GM19468 (cell line): ENCODE measurements around the gene AP2A1.
"Not testable (repeated sequence)": the region's sequence is repeated elsewhere in the genome, so short reads cannot be mapped to it uniquely, and the experiment has no call there.

Source experiments
- ATAC-seq: cut with Tn5 transposase; IDR thresholded peaks from one replicate; pipeline ENCODE4 v1.9.1; 2021; ENCODE audit warnings: mild to moderate bottlenecking, moderate library complexity, moderate number of reproducible peaks; ENCODE audit not compliant: unreplicated experiment; ENCODE audit errors: extremely low read depth

AP2A1 gene

DNA sequence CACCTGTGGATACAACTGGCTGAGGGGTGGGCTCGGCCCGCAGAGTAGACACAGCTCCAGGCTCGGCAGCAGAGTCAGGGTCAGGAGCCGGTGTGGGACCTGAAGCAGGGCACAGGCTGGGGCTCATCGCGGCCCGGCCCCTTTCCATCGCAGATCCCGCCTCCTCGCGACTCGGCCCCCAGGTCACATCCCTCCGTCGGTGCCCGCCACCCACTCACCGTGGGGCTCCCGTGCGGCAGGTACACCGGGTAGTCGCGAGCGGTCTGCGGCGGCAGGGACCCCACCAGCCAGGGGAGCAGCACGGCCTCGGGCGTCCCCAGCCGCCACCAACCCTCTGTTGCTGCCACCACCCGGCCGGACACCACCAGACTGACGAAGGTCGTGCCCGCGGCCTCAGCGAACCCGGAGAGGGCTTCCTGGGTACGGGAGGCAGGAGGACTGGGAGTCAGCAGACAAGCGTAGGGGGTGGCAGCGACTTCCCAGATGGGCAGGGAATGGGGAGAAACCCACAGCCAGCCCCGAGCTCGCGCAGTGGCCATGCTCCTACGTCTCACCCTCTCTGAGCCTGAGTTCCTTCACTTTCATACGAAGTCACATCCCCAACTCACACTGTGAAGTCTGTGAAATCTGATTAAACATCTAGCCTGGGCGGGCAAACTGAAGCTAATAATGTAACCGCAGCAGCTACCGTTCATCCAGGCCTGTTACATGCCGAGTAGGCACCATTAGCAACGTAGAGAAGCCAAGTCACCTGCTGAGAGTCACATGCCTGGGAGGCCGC, 42.5 kb downstream of the AP2A1 start:
- ATAC-seq, result no peak

DNA sequence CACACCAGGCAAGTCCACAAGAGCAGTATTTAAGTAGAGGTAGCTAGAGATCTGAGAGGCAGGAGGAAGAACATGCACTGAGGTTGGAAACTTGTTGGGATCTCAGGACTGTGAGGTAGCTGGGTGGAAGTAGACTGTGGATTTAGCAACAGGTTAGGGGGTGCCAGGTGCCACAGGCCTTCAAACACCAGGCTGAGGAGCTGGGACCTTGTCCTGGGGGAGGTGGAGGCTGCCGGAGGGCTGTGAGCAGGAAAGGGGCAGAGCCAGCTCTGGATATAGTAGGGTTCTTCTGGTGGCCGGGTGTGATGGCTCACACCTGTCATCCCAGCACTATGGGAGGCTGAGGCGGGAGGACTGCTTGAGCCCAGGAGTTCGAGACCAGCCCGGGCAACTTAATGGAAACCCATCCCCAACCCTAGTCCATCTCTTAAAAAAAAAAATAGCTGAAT, 43.2 kb downstream of the AP2A1 start:
- ATAC-seq, result no peak

DNA sequence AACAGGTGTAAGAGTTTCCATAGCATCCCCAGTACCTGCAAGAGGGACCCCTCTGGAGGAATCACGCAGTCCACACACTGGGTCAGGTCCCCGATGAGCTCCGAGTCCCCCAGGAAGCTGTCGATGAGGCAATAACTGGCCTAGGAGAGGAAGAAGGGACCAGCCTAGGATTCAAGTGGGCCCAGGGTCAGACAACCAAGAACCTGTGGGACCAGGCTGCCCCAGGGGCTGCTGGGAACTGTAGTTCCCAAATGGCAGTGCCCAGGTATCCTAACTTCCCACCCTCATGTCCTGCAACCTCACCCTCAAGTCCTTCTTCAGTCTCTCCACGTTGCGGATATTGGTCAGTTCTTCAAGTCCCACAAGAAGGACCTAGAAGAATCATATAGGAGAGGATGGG, 44.5 kb downstream of the AP2A1 start:
- no peak for ATAC-seq

DNA sequence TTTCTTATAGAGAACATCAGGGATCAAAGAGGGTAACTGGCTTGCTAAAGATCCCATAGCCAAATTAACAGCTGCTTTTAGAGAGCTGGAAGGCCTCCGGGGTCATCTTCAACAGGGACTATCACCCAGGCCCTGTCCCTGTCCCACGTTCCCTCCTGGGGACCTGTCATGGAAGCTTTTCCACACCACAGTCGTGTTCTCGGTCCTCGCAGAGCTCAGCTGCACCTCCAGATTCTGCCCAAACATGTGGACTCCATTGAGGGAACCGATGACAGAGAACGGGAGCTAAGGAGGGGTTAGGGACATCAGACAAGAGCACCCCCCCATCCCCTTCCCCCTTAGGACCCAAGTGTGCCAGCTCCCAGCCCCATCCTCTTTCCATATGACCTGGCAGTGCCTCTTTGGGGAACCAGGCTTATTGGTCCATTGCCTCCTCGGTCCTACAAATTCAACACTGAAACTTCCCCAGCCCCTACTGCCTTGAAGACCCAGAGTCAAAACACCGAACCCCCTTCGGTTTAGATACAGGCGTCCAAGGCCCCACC, 45.7 kb downstream of the AP2A1 start:
- no peak for ATAC-seq

DNA sequence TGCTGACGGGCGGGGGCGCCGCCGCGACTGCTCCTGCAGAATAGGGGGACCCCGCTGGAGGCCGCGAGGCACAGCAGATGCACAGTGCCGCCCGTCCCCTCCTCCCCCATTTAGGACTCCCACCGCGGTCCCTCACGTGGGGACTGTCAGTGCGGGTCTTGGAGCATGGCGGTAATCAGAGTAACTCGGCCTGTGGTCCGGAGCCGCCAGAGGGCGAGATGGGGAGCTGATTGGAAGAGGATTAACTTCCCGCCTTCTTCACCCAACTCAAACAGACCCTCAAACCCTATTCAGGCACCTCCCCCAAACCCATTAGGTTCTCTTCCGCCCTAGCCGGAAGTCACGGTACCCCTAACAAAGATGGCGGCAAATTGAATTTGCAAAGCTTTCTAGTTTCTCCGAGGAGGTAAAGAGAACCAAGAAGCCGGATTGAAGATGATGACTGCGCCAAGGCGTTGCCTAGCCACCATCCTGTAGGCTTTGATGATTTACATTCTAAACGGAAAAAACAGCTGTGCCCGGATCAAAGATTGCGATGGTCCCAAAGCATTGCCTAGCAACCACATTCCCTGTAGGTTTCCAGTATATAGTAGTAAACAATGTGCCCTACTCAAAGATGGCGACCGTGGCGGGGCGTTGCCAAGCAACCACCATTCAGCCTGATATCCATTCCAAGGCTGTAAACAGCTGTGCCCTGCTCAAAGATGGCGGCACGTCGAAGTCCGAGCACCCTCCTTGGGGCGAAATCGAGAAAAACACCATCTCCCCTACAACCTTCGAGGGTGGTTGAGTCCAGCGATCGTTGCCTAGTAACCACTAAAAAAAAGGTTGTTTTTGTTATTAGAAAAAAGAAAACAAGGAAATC, 46.4 kb downstream of the AP2A1 start, which contains the start of gene FUZ:
Gene FUZ (minus strand): TSS at position 296 of the 865 bp plus-strand sequence. CDS start 186 bp downstream, at position 110.
- no peak for ATAC-seq

DNA sequence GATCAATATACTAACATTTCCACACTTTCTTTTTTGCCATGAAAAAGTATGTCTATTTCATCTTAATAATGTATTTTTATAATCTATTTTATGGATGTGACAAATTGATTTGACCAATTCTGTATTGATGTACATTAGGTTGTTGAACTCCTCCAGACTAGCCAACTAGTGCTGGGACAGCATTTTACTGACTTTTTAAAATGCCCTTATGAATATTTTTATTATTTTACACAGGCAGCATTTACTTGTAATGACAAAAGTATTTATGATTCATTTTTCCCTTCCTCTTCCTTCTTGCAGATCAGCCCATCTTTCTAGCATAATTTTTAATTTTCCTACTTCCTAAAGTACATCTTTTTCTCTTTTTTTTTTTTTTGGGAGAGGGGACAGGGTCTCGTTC, 47.2 kb downstream of the AP2A1 start:
- no peak for ATAC-seq

DNA sequence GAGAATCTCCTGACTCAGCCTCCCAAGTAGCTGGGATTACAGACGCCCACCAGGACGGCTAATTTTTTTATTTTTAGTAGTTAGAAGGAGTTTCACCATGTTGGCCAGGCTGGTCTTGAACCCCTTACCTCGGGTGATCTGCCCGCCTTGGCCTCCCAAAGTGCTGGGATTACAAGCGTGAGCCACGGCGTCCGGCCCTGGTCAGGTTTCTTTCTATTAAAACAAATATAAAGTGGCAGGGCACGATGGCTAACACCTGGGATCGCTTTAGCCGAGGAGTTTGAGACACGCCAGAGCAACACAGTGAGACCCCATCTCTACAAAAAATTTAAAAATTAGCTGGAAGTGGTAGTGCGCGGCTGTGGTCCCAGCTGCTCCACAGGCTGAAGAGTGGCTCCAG, 49.8 kb downstream of the AP2A1 start:
- ATAC-seq, result no peak

DNA sequence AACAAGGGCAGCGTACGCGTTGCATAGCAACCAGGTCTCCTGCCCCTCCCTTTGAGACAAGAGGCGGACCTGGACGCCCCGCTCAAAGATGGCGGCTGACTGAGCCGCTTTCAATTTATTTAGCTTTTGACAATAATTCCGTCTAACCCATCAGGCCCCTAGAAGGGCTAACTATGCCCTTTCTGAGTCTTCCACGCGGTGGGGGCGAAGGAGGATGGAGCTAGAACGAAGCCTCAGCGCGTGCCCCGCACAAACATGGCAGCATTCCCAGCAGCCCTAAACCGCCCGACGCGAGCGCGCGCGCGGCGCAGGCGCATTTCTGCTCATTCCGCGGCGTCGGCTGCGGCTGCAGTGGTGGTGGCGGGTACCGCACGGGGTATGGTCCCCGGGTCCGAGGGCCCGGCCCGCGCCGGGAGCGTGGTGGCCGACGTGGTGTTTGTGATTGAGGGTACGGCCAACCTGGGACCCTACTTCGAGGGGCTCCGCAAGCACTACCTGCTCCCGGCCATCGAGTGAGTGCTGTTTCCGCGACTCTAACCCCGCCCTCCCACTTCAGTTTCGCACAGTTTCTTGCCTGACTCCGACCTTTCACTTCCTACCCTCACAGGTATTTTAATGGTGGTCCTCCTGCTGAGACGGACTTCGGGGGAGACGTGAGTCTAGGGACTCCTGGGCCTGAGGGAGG, 51.3 kb downstream of the AP2A1 start, which contains the start of gene MED25:
Gene MED25 (plus strand): TSS at position 326 of the 685 bp plus-strand sequence. CDS start 53 bp downstream, at position 379.
- peak; percentile 40 for ATAC-seq

DNA sequence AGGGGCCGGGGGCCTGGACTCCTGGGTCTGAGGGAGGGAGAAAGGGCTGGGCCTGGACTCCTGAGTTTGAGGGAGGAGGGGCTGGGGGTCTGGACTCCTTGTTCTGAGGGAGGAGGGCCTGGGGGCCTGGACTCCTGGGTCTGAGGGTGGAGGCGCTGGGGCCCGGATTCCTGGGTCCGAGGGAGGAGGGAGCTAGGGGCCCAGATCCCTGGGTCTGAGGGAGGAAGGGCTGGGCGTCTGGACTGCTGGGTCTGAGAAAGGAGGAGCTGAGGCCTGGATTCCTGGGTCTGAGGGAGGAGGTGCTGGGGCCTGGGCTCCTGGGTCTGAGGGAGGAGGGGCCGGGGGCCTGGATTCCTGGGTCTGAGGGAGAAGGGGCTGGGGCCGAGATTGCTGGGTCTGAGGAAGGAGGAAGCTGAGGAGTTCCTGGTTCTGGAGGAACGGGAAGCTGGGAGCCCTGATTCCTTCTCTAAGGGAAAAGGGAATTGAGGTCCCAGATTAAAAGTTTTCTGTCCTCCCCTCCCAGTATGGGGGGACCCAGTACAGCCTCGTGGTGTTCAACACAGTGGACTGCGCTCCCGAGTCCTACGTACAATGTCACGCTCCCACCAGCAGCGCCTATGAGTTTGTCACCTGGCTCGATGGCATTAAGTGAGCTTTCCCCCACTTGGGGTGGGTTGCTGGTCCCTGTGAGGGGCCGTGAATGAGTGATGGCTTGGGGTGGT, 52.0 kb downstream of the AP2A1 start:
- ATAC-seq, result no peak

DNA sequence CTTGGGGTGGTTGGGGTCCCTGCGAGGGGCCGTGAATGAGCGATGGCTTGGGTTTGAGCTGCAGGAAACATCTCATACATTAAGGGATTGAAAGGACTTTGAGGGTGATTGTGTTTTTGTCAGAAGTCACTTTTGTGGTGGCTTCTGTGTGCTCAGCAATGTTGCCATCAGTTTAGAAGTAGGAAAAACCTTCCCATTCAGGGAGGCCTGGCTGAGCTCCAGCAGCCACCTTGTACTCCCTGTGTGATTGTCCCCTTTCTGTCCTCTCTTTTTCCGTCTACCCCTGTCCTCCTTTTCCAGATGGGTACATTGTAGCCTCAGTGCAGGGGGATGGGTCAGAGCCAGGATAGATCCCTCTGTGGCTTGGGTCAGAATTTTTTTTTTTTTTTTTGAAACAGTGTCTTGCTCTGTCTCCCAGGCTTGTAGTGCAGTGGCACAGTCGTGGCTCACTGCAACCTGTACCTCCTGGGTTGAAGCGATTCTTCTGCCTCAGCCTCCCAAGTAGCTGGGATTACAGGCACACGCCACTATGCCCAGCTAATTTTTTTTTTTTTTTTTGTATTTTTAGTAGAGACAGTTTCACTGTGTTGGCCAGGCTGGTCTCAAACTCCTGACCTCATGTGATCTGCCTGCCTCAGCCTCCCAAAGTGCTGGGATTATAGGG, 52.8 kb downstream of the AP2A1 start:
- ATAC-seq, result not testable (repeated sequence)

DNA sequence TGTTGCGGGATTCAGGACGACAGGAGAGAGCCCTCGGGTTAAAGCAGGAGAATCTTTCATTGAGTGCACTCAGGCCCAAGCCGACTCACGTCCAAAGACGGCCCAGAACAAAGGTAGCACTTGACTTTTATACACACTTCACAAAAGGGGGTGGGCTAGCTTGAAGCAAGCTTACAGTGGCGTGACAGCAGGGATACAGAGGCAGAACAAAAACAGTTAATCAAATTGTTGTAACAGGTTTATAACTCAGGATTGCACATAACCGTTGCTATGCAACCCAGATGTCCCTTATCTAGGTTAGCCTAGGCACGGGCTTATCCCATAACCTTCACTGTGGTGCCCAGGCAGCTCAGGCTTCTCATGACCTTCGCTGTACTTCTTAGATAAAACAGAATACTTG, 53.3 kb downstream of the AP2A1 start:
- ATAC-seq, result no peak

DNA sequence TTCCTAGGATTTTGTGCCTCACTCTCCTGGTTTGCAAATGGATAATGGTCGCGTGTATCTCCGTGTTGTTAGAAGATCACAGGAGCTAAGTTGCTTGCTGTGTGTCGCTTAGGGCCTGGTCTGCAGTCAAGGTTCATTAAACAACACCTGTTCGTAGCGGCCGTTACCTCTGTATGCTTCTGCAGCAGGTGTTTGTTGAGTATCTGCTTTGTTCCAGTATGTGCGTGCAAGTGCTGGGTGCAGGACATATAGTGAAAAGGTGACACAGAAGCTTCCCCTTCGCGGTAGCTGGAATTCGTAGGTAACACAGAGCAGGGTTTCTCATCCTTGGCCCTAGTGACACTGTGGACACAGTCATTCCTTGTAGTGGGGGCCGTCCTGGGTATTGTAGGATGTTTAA, 56.7 kb downstream of the AP2A1 start:
- no peak for ATAC-seq

DNA sequence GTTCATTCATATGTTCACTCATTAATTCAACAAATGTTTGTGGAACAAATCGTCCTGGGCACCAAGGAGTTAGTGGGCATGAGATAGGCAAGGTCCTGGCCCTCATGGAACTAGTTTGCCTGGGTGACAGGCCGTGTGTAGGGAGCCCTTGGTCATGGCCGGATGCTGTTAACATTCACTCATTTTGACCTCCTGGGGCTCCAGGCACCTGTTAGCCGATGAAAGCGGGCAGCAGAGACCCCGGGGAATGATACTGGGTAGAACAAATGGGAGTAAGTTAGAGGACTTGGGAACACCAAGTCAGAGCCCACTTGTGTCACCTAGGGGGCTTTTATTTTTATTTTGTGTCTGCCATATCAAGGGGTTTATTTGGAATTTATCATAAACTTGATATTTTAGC, 57.9 kb downstream of the AP2A1 start:
- no peak for ATAC-seq

DNA sequence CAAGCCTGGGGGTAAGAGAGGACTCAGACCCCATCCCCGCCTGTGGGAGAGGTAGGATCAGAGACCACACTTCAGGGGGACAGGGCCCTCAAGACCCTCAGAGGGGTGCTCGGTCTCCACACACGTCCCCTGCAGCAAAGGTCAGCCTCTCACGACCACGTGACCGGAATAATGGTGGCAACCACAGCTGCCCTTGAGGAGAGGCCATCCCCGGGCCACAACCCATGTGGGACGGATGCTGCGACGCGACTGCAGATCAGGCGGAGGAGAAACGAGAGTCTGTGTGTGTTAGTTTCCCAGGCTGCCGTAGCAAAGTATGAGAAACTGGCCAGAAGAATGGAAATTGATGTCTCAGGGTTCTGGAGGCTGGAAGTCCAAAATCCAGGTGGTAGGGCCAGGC, 60.2 kb downstream of the AP2A1 start:
- ATAC-seq, result no peak

DNA sequence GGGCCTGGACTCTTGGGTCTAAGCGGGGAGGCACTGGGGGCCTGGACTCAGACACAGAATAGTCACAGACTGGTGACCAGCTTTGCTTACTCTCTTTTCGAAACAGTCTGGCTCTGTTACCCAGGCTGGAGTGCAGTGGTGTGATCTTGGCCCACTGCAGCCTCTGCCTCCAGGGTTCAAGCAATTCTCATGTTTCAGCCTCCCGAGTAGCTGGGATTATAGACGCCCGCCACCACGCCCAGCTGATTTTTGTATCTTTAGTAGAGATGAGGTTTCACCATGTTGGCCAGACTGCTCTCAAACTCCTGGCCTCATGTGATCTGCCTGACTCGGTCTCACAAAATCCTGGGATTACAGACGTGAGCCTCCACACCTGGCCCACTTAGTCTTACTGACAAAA, 62.4 kb downstream of the AP2A1 start:
- no peak for ATAC-seq

DNA sequence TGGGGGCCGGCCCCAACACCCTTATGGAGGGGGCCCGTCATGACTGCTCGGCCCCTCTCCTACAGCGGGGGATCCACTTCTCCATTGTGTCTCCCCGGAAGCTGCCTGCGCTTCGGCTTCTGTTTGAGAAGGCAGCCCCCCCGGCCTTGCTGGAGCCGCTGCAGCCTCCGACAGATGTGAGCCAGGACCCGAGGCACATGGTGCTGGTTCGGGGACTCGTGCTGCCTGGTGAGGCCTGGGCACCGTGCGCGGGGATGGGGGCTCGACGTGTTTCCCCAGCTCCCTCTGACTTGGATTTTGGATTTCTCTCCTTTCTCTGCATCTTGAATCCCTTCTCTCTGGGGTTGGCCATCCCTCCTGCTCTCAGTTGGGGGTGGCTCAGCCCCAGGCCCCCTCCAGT, 62.9 kb downstream of the AP2A1 start:
- no peak for ATAC-seq

DNA sequence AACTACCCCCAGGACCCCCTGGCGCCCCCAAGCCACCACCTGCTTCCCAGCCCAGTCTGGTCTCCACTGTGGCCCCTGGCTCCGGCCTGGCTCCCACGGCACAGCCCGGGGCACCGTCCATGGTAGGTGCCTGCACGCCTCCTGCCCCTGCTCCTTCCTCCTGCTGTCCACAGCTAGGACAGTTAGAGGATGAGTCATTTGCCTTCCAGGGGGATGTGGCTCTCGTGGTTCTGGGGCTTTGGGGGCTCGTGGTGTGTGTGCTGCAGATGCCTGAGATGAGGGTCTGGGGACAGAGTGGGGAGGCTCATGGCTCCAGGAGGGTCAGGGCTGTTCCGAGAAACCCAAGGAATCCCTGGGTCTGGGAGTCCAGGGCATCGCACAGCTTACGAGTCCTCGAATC, 64.0 kb downstream of the AP2A1 start:
- ATAC-seq, result no peak

DNA sequence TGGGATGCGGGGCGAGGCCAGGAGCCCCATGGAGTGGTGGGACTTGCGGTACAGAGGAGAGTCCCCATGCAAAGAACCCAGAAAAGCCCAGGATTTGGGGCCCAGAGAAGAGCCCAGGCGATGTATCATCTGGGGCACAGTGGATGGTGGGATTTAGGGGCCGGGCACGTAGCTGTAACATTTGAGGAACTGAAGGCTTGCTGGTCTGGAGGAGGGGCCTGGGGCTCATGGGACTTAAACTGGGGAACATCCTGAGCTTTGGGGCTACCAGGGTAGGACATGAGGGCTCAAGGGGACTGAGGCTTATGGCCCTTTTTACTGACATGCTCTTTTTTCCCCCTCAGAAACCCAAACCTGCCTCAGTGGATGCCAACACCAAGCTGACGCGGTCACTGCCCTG, 64.8 kb downstream of the AP2A1 start:
- ATAC-seq, result no peak

DNA sequence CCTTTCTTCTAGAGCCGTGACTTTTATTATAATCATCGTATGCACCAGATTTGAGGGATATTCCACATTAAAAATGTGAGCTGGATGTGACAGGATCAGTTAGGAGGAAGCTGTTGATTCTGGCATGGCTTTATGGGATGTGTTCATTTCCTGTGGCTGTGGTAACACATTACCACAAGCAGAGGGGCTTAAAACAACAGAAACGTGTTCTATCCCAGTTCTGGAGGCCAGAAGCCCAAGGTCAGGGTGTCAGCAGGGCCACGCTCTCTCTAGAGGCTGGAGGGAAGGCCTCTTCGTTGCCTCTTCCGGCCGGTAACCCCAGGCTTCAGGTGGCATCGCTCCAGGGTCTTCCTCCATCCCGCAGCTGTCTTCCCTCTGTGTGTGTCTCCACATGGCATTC, 65.8 kb downstream of the AP2A1 start:
- no peak for ATAC-seq
